Retina (tissue), 1 donor: ENCODE data around the gene SLC12A8.

Experiments
- DNase-seq: peaks from one replicate; pipeline ENCODE4 v3.0.0-alpha.2; 2016

Gene SLC12A8

DNA sequence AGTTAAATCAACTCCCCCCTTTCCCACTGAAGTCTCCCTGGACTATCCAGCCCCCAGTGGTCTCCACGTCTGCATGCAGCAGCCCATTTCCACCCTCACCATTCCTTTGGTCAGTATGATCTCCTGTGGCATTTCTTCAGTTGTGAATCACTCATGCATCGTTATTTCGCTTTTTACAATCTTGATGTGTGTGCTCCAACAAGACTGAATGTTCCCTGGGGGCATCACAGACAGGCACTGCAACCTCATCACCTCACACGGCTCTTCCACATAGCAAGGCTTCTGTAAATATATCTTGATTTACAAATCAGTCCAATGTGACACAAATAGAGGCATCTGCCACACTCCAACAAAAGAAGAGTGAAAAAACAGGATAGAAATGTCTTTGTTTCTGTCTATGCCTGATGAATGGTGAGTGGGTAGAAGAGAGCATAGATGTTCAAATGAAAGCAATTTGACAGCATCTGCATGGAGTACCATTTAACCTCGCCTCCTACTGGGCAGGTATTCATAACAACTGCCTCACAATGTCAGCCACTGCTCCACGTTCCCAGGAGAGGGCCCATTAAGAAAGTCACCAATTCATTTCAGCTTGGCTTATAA is 162.0 kb downstream of the SLC12A8 start:
- peak; percentile 39 for DNase-seq

DNA sequence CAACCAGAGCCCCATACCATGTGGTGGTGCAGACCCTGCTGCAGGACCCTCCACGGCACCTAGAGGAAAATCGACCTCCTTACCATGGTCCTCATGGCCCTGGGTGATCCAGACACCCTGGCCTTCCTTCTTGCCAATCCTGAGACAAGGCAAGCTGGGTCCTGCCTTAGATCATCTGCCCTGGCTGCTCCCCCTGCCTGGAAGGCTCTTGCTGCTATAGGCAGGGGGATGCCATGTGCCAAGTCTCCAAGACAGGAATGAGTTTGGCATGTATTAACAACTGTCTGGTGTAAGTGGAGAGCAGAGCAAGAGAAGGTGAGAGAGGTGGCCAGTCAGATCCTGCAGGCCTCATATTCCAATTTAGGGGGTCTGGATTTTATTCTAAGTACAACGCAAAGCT is 164.3 kb downstream of the SLC12A8 start:
- DNase-seq, result no peak

DNA sequence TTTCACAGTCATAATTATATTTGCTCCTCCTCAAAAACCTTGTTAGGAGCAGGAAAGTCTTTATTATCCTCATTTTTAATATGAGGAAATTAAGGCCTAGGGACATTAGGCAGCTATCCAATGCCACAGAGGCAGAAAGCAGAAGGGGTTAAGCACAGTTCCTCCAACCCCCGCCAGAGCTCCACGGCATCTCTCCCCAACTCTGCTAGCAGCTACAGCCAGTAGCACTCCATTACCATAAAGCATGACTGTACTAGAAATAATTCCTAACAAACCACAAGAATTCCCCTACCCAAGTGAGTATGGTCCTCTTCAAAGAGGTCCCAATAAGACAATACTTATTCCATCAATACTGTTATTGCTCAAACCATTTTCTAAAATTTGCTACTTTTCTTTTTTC is 166.6 kb downstream of the SLC12A8 start:
- DNase-seq, result no peak

DNA sequence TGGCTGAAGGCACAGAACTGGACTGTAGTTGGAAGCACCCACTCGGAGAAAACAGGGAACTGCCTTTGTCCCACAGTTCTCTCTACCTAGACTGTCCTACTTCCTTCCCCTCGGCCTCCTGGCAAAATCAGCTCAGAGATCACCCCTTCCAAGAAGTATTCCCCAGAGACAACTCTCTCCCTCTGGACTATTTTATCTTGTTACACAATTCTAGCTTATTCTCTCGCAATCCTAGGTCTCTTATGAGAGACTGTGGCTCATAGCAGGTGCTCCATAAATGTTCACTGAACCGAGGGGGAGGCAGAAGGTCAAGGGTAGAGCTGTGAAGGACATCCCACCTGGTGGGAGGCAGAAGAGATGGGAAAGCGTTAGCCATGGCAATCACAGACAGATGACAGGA is 167.4 kb downstream of the SLC12A8 start:
- DNase-seq, result no peak

DNA sequence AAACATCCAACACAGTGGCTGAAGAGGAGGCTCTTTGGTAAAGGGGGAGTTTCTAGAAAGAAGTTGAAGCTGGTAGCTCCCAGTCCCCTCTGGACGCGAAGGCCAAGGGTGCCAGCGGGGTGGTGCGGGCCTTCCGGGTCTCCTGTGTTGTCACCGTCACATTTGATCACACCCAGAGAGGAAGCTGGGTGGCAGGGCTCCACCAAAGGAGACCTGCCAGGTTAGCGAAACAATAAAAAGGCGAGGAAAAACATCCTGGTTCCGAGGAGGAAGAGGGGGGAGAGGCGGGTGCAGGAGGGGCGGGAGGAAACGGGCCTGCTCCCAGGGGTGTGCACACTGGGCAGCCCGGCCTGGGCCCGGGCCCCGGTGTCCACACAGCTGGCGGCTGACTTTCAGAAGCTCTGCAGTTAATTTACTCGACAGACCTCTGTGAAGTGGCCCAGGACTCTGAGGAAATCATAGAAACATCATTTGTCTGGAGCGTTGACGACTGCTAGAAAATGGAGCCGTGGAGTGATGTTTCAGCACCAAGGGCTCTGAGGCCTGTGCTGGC is 168.9 kb downstream of the SLC12A8 start:
- no peak for DNase-seq

DNA sequence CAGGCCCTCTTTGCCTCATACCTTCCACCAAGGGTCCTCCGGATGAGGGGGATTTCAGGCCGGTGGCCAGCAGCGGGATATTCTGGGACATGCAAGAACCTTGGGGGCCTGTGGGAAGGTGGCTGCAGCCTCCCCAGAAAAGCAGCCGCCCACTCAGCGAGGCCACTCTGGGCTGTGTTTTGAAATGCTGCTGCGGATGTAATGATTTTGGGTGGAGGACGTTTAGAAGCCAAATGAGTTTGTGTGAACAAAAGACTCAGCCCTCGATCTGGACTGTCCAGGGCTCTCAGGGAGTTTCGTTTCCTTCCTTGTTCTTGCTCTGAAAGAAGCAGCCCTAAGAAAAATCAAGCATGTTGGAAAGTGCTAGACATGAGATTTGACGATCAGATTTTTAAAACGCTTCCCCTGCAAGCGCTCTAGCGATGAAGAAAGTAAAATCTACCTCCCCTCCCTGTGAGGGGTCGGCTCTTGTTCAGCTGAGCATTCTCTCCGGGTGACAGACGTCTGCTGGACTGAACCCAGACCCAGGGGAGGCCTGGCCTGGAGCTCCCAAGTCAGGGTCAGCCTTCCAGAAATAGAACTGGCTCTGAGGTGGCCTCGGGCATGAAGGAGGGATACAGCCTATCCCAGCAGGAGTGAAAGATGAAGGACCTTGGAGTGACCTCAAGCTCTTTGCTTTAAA is 169.7 kb downstream of the SLC12A8 start:
- peak; percentile 58 for DNase-seq

DNA sequence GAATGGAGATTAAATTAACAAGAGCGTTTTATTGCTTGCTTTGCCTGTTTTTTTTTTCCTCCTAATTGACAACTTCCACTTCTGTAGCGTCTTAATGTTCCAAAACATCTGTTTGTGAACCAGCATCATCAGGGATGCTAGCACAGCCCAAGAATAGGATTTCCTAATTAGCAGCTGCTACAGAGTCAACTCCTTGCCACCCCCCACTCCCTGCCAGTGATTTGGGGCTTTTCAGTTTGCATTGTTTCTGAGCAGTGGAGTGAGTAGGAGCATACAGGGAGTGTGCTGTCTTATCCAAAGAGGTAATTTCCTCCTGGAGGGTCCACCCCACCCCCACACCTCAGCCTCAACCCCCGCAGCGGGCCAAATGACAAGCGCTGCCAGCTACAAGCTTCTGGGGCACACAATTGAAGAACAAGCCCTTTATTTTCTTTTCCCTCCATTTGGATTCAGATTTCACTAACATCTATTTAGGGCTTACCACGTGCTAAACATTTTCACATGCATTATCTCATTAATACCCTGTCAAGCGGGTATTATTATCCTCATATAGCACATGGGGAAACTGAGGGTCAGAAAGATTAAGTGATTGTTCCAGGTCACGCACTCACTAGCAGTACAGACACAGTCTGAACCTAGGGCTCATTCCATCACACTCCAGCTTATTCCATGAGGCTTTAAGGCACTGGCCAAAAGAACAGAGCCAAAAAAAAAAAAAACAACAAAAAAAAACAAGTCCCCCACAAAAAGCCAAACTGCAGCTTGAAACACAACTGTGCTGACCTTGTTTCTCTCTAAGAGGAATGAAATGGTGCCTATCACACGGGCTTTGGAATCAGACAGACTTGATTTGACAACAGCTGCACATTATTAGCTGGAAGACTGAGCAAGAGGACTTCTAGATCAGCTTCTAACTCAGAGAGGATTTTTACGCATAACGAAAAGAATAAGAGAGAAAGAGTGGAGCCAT is 173.1 kb downstream of the SLC12A8 start:
- DNase-seq, result peak; percentile 58

DNA sequence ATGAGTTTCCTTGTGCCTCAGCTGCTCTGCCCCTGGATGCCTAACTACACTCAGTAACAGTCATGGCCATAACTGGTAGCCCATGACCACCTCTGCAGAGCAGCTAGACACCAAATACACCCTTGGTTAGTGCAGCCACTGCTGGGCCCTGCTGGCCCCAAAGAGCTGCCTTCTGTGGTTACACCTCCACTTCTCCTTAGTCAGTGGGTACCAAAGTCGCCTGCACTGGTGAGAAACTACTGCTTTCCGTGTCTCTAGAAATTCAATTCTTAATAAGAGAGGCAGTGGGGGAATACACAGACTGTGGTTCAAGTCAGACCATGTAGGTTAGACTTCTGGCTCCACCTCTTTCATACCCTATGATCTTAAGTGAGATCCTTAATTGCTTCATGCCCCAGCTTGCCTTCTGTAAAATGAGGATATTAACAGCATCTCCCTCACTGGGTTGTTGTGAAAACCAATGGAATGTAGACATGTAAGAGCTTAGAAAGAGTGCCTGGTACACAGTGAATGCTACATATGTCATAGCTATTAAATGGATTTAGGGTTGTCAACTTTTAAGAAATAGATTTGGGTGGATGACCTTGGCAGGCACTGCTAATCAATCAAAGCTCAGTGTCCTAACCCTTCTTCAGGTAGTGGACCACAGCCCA is 174.9 kb downstream of the SLC12A8 start:
- no peak for DNase-seq

DNA sequence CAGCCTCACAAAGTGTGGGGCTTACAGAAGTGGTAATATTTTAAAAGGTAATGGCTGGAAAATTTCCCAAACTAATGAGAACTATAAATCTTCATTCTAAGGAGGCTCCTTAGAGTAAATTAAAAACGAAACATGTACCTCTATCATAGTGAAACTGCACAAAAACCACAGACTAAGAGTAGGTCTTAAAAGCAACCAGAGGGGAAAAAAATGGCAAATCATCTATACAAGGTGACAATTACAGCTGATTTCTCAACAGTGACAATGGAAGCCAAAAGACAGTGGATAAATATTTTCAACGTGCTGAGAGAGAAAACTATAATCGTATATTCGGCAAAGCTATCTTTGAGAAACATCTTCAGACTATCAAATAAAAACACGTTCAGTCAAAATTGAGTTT is 177.3 kb downstream of the SLC12A8 start:
- no peak for DNase-seq

DNA sequence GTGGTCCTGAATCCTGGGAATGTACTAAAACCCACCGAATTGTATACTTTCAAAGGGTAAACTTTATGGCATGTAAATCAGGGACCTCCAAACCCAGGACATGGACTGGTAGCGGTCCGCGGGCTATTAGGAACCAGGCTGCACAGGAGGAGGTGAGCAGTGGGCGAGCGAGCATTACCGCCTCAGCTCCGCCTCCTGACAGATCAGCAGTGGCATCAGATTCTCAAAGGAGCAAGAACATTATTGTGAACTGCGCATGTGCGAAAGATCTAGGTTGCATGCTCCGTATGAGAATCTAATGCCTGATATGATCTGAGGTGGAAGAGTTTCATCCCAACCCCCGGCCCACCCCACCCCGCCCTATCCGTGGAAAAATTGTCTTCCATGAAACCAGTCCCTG is 178.9 kb downstream of the SLC12A8 start:
- DNase-seq, result no peak

DNA sequence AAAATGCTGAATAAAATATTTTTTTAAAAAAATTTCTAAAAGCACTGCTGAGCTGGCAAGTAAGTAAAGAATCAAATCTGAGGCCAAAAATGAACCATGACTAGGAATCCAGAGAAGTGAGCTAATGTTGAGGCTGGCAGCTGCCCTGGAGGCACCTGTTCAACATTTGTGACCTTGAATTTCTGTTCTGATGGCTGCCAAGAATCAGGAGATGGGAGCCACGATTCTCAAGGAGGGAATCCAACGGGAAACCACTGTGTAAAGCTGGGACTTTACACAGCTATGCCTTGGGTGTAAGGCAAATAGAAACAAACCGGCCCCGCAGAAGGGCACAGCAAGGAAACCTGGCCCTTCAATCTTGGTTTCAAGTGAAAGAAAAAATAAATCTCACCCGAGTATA is 179.4 kb downstream of the SLC12A8 start:
- no peak for DNase-seq

DNA sequence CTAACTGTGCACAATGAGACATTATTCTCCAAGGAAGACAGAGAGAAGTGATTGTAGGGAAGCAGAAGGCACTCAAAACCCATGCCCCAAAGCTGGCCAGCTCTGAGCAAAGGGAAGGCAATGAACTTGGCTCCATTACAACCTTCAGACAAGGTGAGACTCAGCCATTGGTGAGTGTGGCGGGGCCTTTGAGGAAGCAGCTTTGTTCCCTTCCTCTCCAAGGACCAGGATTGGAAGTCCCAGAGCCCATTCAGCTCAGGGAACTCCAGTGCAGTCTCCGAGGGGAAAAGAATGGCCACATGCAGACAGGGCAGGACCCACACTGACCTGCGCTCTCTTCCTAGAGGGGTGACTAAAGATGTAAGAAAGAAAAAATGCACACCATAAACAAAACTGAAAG is 179.9 kb downstream of the SLC12A8 start:
- no peak for DNase-seq
